Left ventricle myocardium superior (tissue), 1 donor: ENCODE results near the gene ZNF311. TPM values are rescaled to one million over a fixed set of nuclear protein-coding genes. Genes with fewer than 3 reads are reported as not detected.
A peak's percentile ranks its signal among the peaks of the same experiment; 100 is the strongest.

ENCODE experiments used
- ATAC-seq: fragments of 200-7000 bp; cut with Tn5 transposase; one replicate; pipeline ENCODE4 v1.9.1; 2020; ENCODE audit warnings: mild to moderate bottlenecking, moderate library complexity
- DNase-seq: peaks from one replicate; pipeline ENCODE4 v3.0.0-alpha.2; 2020
- intact Hi-C: fragments of 100-400 bp; cut with micrococcal nuclease; formaldehyde crosslinking; loops from one replicate; pipeline ENCODE4 v1.11.0; 2022
- long read RNA-seq: library from polyadenylated mRNA; unstranded; transcript quantifications from one replicate; pipeline ENCODE4 v2.0.0, GENCODE V29; 2021
- total RNA-seq: library from RNA; stranded (reverse); fragmentation: NEBNext Ultra II Directional; extraction: Animal tissue kit (Norgen Biotek cat#: 25700); gene quantifications from one replicate; pipeline ENCODE4 v1.2.1, GENCODE V29; 2021
- donor health status: DM: no; HTN: yes; CAD: no; lungs with severe emphysema.

ZNF311 gene
- total RNA-seq: 0.30 TPM
- long read RNA-seq, partial matches to known transcripts: 0 of 1 reads
- long read RNA-seq, other reads (novel, unspliced or antisense): 1 of 1 reads

GRCh38 chr6:29005183-29005885 is at the start of gene ZNF311:
Gene ZNF311 (minus strand): TSS chr6:29005315. CDS start chr6:29003954, 1,361 bp downstream.
- ATAC-seq: peak; percentile 96
- peak; percentile 61 for DNase-seq
- intact Hi-C loops: no loop called here

DNA sequence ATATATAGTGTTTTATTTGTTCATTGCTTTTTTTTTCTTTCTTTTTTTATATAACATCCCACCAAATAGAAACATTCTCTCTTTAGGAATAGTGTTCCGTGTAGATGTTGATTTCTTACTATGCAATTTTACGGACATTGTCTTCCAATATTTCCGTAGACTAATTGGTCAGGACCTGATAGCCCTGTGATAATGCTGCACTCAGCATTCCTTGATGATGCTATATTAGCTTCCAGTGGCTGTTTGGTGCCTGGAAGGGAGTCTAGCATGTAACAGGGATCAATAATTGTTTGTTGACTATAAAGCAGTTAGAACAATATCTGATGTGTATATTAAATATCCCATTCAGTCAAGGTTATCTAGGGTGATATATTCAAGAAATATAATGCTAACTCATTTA is 46.6 kb upstream of the ZNF311 start:
- ATAC-seq (no peak), DNase-seq (no peak)
- intact Hi-C loops: no loop called here

GRCh38 chr6:29045075-29045474 is 40.0 kb upstream of the ZNF311 start, which contains the start of gene OR2W1:
Gene OR2W1 (minus strand): TSS chr6:29045175. CDS start chr6:29045175, 0 bp downstream.
- ATAC-seq (no peak), DNase-seq (no peak)
- intact Hi-C loops: no loop called here

DNA sequence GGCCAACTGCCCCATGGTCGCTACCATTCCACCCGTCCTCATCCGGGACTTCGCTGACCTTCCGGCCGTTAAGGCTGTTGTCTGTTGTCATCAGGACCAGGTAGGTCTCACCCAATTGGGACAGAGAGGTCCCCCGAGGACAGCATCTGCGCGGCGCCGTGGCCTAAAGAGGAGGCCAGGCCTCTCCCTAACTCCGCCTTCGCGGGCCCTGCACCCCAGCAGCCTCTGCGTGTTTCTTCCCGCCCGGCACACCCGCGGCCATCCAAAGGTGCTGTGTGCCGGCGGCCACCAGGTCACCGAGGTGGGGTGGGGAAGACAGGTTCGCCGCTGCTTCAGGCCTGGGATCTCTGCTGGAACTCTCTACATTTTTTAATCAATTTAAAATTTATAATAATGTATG is 30.8 kb upstream of the ZNF311 start:
- intact Hi-C loops: no loop called here
- ATAC-seq (no peak), DNase-seq (no peak)

GRCh38 chr6:29028821-29029220 is 23.7 kb upstream of the ZNF311 start:
- ATAC-seq (no peak), DNase-seq (no peak)
- intact Hi-C loops: no loop called here

- intact Hi-C loops: no loop called here
- DNase-seq (no peak), ATAC-seq (no peak)
Measured at GRCh38 chr6:29025927-29026585, 20.9 kb upstream of the ZNF311 start.

- DNase-seq (no peak), ATAC-seq (no peak)
- intact Hi-C loops: no loop called here
Measured at GRCh38 chr6:29021434-29021833, 16.3 kb upstream of the ZNF311 start.

- intact Hi-C loops: loop anchor here (5.0 kb wide), 1 partner anchor 182 kb away; no protein-coding TSS in a partner anchor
- DNase-seq (no peak), ATAC-seq (no peak)
Measured at GRCh38 chr6:29019629-29020028, 14.5 kb upstream of the ZNF311 start.

DNA sequence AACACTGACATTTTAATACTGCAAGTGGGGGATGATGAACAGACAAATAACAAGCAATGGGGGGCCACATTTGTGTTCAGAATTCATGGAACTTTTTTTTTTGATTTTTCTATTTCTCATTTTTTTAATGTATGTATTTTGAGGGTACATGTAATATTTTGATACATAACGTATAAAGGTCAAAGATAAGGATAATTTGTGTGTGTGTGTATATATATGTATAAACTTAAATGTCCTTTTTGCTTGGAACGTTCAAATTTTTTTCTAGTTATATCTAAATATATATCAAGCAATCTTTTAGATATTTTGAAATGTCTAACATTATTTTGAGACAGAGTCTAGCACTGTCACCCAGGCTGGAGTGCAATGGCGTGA is 12.3 kb upstream of the ZNF311 start:
- no peak for ATAC-seq
- DNase-seq: no peak
- intact Hi-C loops: loop anchor here (1.0 to 5.0 kb wide), 2 partner anchors 180 to 331 kb away; no protein-coding TSS in a partner anchor

- ATAC-seq: peak; percentile 97
- intact Hi-C loops: loop anchor here (1.0 to 5.0 kb wide), 2 partner anchors 179 to 330 kb away; no protein-coding TSS in a partner anchor
- DNase-seq: peak; percentile 80
Measured at GRCh38 chr6:29016559-29017427, 11.7 kb upstream of the ZNF311 start.

- no peak for ATAC-seq
- intact Hi-C loops: loop anchor here (5.0 kb wide), 1 partner anchor 178 kb away; no protein-coding TSS in a partner anchor
- no peak for DNase-seq
Measured at GRCh38 chr6:29014729-29015608, 9.9 kb upstream of the ZNF311 start.

- peak; percentile 33 for DNase-seq
- peak; percentile 54 for ATAC-seq
- intact Hi-C loops: no loop called here
Measured at GRCh38 chr6:29011276-29011734, 6.2 kb upstream of the ZNF311 start.

DNA sequence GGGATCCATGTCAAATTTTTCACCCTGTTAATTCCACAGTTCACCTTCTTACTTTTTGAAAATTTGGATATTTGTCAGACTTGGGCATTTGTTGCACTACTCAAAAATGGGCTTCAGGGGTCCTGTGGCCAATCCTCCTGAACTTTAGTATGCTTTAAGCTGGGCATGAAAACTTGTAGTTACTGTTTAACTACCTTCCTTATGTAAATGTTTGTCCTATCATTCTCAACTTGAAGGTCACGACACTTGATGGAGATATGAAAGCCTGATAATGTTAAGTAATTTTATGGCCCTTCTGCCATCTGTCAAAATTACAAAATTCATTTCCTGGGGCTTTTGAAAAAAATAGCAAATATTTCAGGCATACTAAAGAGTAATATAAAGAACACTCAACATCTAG is 4.2 kb upstream of the ZNF311 start:
- ATAC-seq (no peak), DNase-seq (no peak)
- intact Hi-C loops: no loop called here

DNA sequence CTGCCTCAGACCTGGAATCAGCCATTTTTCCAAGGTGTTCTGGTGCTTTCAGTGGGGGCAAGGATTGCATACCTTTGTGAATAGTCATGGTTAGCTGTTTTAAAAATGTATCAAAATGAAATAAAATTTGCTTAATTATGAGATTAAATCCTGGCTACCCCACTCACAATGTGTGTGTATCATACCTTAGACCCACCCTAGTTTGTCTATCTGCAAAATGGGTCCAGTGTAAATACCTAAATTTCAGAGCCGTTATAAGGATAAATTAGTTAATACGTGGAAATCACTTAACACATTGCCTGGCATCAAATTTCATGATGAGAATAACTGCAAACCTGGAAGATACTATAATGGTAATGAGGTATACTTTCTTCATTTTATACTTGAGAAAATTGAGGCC is 3.0 kb upstream of the ZNF311 start:
- ATAC-seq (no peak), DNase-seq (no peak)
- intact Hi-C loops: no loop called here

DNA sequence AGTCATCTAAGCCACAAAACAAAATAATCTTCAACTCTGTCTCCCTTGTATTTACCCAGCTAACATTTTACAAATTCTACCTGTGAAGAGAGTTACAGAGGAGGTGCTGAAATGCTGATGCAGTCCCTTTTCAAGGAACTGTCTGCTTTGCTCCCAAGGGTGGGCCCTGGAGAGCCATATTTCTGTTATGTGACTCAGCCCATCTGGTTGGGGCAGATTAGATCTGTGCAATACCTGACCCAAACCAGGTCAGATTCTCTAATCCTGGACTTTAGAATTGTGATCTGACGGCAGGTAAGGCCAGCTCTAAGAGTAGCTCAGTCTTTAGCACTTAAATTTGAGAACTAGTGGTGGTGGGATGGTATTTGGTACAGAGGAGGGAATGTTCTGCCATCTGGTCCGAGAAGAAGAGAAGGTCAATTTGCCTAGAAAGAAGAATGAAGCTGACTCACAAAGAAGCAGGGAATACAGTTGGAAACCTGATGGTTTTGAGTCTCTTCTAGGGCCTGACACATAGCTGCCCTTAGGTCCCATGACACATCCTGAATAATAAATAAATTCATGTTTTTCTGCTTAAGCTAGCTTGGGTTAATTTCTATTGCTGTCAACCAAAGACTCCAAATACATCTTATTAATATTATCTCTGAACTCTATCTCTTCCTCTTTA is 8.1 kb downstream of the ZNF311 start:
- no peak for ATAC-seq
- DNase-seq: no peak
- intact Hi-C loops: no loop called here

GRCh38 chr6:28995093-28995650 is 9.9 kb downstream of the ZNF311 start:
- DNase-seq (no peak), ATAC-seq (no peak)
- intact Hi-C loops: no loop called here

DNA sequence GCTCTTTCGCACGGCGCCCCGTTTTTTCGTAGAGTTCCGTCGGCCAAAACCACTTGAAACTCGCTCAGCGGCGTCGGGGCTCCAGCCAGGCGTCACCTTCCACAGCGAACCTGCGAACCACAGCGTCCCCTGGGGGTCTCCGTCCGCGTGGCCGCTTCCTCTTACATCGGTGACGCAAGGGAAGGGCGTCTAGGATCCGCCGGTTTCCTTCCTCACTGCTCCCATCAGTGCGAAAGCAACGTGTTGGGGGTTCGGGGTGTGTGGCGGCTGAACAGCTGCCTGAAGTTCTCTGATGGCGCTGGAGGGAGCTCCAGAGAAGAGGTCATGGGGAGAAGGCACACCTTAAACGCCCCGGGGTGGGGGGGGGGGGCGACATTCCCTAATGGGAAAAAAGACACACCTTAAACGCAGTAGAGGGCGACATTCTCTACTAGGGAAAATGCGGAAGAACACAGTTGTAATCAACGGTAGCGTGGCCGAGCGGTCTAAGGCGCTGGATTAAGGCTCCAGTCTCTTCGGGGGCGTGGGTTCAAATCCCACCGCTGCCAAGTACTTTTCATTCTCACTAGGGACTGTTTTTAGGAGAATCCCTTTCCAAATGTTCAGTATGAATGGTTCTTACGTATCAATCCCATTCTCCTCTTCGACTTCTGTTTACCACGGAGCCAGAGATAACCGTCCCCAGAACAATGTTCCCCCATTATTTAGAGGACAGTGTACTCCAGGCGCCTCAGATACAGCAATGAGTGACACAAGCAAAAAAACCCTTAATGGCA is 16.4 kb downstream of the ZNF311 start:
- ATAC-seq: no peak
- peak; percentile 59 for DNase-seq
- intact Hi-C loops: no loop called here
